HCT116 (cell line): Measurements from ENCODE around the gene POLN.

Source experiments
- CTCF ChIP-seq, 3 experiments: fragments of 200-600 bp in 1 of 3; sonication (generic) in 1 of 3; IDR thresholded peaks in 2 of 3; conservative IDR thresholded peaks in 1 of 3; 2 replicates each; pipeline ENCODE4 v1.5.1; 2012 to 2017; ENCODE audit warnings: low read depth in 2 of 3, low read length in 2 of 3, antibody characterized with exemption in 1 of 3, borderline replicate concordance in 1 of 3, control low read depth in 1 of 3, mild to moderate bottlenecking in 1 of 3, mixed read lengths in 1 of 3, mixed run types in 1 of 3, moderate library complexity in 1 of 3; ENCODE audit not compliant: insufficient read depth in 1 of 3
- JUND ChIP-seq: IDR thresholded peaks from 2 replicates; pipeline ENCODE4 v1.6.1; 2012
- MAX ChIP-seq: IDR thresholded peaks from 2 replicates; pipeline ENCODE4 v1.6.1; 2012
- SP1 ChIP-seq: IDR thresholded peaks from 2 replicates; pipeline ENCODE4 v1.6.1; 2012; ENCODE audit warnings: low read depth
- YY1 ChIP-seq: IDR thresholded peaks from 2 replicates; pipeline ENCODE4 v1.6.1; 2011; ENCODE audit warnings: low read length, low read depth, moderate library complexity, mild to moderate bottlenecking; ENCODE audit not compliant: insufficient replicate concordance; ENCODE audit errors: extremely low read depth

- no peak for TF ChIP-seq YY1
- TF ChIP-seq SP1: no peak
- TF ChIP-seq MAX: no peak
- no peak for TF ChIP-seq JUND
- no peak for TF ChIP-seq CTCF (IDR thresholded peaks at IDR 0.05 in 2 of 3, conservative IDR thresholded peaks at IDR 0.05 in 1 of 3; ENCODE audit: borderline replicate concordance in 1 of 3, insufficient read depth in 1 of 3, low read depth in 2 of 3, low read length in 2 of 3)
Measured at GRCh38 chr4:2044542-2045517, 197.1 kb downstream of the POLN start.
